ENCODE data around the gene EPN3.

EPN3 gene

GRCh38 chr17:50532452-50533024 lies at the start of gene EPN3:
TSS of gene EPN3 (plus strand) at chr17:50532735. CDS start at chr17:50536557, 3,822 bp downstream.
- DNase-seq, result no peak

- no peak for DNase-seq
Measured at GRCh38 chr17:50483266-50483665, 49.3 kb upstream of the EPN3 start.

GRCh38 chr17:50484386-50485155 lies 48.0 kb upstream of the EPN3 start:
- DNase-seq, result no peak

GRCh38 chr17:50487213-50488096 lies 45.1 kb upstream of the EPN3 start:
- DNase-seq, result no peak

- DNase-seq, result no peak
Measured at GRCh38 chr17:50488880-50489279, 43.7 kb upstream of the EPN3 start.

- no peak for DNase-seq
Measured at GRCh38 chr17:50491505-50491904, 41.0 kb upstream of the EPN3 start.

- DNase-seq, result no peak
Measured at GRCh38 chr17:50492214-50492613, 40.3 kb upstream of the EPN3 start.

GRCh38 chr17:50493744-50494143 lies 38.8 kb upstream of the EPN3 start:
- no peak for DNase-seq

GRCh38 chr17:50495217-50495823 lies 37.2 kb upstream of the EPN3 start:
- no peak for DNase-seq

GRCh38 chr17:50495918-50496317 lies 36.6 kb upstream of the EPN3 start:
- DNase-seq, result no peak

GRCh38 chr17:50498021-50498874 lies 34.3 kb upstream of the EPN3 start:
- DNase-seq, result no peak

GRCh38 chr17:50499270-50499669 lies 33.3 kb upstream of the EPN3 start:
- no peak for DNase-seq

GRCh38 chr17:50499721-50500120 lies 32.8 kb upstream of the EPN3 start:
- no peak for DNase-seq

GRCh38 chr17:50501054-50501453 lies 31.5 kb upstream of the EPN3 start:
- DNase-seq, result no peak

- no peak for DNase-seq
Measured at GRCh38 chr17:50502301-50502990, 30.1 kb upstream of the EPN3 start.

GRCh38 chr17:50505591-50506130 lies 26.9 kb upstream of the EPN3 start:
- DNase-seq, result no peak

GRCh38 chr17:50506298-50506697 lies 26.2 kb upstream of the EPN3 start:
- DNase-seq, result no peak

GRCh38 chr17:50507871-50508572 lies 24.5 kb upstream of the EPN3 start, which contains the start of gene MYCBPAP:
TSS of gene MYCBPAP (plus strand) at chr17:50508439. CDS start at chr17:50508675, 236 bp downstream.
- DNase-seq, result peak; percentile 40

GRCh38 chr17:50508573-50509460 lies 23.7 kb upstream of the EPN3 start:
- no peak for DNase-seq

Data from kidney glomerular epithelial cell (primary cell).